SIG-M5 treated with dmso at 0.1 percent for 504 hours (cell line): ENCODE data around the gene HSD17B7.

Experiments used
- DNase-seq: peaks from one replicate; lab custom pipeline; 2025; ENCODE audit not compliant: unreplicated experiment; lab: John Stamatoyannopoulos, UW

Gene HSD17B7

GRCh38 chr1:162854245-162854882, 63.9 kb downstream of the HSD17B7 start:
- peak; percentile 79 for DNase-seq

- DNase-seq, result no peak
Measured at GRCh38 chr1:162855461-162856150, 65.1 kb downstream of the HSD17B7 start.

- DNase-seq, result no peak
Measured at GRCh38 chr1:162856260-162856659, 65.8 kb downstream of the HSD17B7 start.

- no peak for DNase-seq
Measured at GRCh38 chr1:162857850-162858249, 67.3 kb downstream of the HSD17B7 start.

- DNase-seq, result no peak
Measured at GRCh38 chr1:162859191-162859590, 68.7 kb downstream of the HSD17B7 start.

- DNase-seq, result no peak
Measured at GRCh38 chr1:162861101-162861500, 70.6 kb downstream of the HSD17B7 start, which contains the start of gene CCDC190. CCDC190 (minus strand) TSS chr1:162861175; CDS start chr1:162859646, 1,529 bp downstream.

GRCh38 chr1:162861625-162862024, 71.1 kb downstream of the HSD17B7 start:
- DNase-seq, result no peak
